ENCODE measurements around the gene ATP8B3.
A peak's percentile ranks its signal among the peaks of the same experiment; 100 is the strongest.

The ATP8B3 gene

GRCh38 chr19:1825909-1826556 is 14.0 kb upstream of the ATP8B3 start:
- peak; percentile 6 for DNase-seq (ENCODE audit: low read depth)
- no peak overlapping the region for H3K4me3 ChIP-seq (ENCODE audit: low read length)

GRCh38 chr19:1824252-1824622 is 12.2 kb upstream of the ATP8B3 start:
- H3K4me3 ChIP-seq (ENCODE audit: low read length): no peak overlapping the region
- no peak for TF ChIP-seq CTCF (conservative IDR thresholded peaks at IDR 0.05; ENCODE audit: low read depth, low read length)
- no peak for DNase-seq (ENCODE audit: low read depth)

More at GRCh38 chr19:1825909-1826556, 14.0 kb upstream of the ATP8B3 start:
- TF ChIP-seq CTCF (conservative IDR thresholded peaks at IDR 0.05; ENCODE audit: low read depth, low read length): peak; percentile 89

GRCh38 chr19:1823539-1824251 is 11.6 kb upstream of the ATP8B3 start:
- no peak for DNase-seq (ENCODE audit: low read depth)
- H3K4me3 ChIP-seq (ENCODE audit: low read length): no peak overlapping the region
- TF ChIP-seq CTCF (conservative IDR thresholded peaks at IDR 0.05; ENCODE audit: low read depth, low read length): no peak

GRCh38 chr19:1823020-1823419 is 10.9 kb upstream of the ATP8B3 start:
- no peak for DNase-seq (ENCODE audit: low read depth)
- no peak for TF ChIP-seq CTCF (conservative IDR thresholded peaks at IDR 0.05; ENCODE audit: low read depth, low read length)
- H3K4me3 ChIP-seq (ENCODE audit: low read length): no peak overlapping the region

GRCh38 chr19:1822210-1822609 is 10.1 kb upstream of the ATP8B3 start:
- H3K4me3 ChIP-seq (ENCODE audit: low read length): no peak overlapping the region
- TF ChIP-seq CTCF (conservative IDR thresholded peaks at IDR 0.05; ENCODE audit: low read depth, low read length): no peak
- DNase-seq (ENCODE audit: low read depth): no peak

- no peak for TF ChIP-seq CTCF (conservative IDR thresholded peaks at IDR 0.05; ENCODE audit: low read depth, low read length)
- no peak overlapping the region for H3K4me3 ChIP-seq (ENCODE audit: low read length)
- no peak for DNase-seq (ENCODE audit: low read depth)
Measured at GRCh38 chr19:1819341-1820255, 7.5 kb upstream of the ATP8B3 start.
